Suprapubic skin (tissue), 3 donors: ENCODE measurements around the gene SLC35D2.
"Not testable (repeated sequence)": the region's sequence is repeated elsewhere in the genome, so short reads cannot be mapped to it uniquely, and the experiment has no call there.

ENCODE experiments used
- CTCF ChIP-seq, 2 donors: fragments of 200-600 bp in 1 of 2; fragments of 450-650 bp in 1 of 2; sonication (generic) in 1 of 2; IDR thresholded peaks; one replicate each; pipeline ENCODE4 v1.5.1; 2016 to 2019; ENCODE audit warnings: antibody characterized with exemption in 2 of 2, mild to moderate bottlenecking in 1 of 2, moderate library complexity in 1 of 2
- EP300 ChIP-seq: sonication (generic); formaldehyde crosslinking; IDR thresholded peaks from one replicate; pipeline ENCODE4 v1.6.1; 2017; ENCODE audit warnings: antibody characterized with exemption

DNA sequence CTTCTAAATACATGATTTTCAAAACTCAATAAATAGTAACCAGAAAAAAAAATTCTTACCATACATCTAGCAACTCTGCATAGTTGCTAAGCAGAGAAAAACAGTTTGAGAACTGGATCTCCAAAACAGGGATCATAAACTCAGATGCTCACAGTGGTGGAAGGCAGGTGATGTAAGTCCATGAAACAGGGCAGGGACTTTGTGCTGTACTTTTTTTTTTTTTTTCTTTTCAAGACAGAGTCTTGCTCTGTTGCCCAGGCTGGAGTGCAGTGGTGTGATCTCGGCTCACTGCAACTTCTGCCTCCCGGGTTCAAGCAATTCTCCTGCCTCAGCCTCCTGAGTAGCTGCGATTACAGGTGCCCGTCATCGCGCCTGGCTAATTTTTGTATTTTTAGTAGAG, 76.6 kb downstream of the SLC35D2 start:
- not testable (repeated sequence) for TF ChIP-seq EP300; CTCF (IDR thresholded peaks at IDR 0.05)
